ENCODE data around the gene RGS8.

GRCh38 chr1:182704677-182705076 lies 20.3 kb upstream of the RGS8 start:
- TF ChIP-seq POLR2AphosphoS5 (IDR thresholded peaks at IDR 0.05; ENCODE audit: low read depth, low read length) (no peak), TAF1 (IDR thresholded peaks at IDR 0.05; ENCODE audit: borderline replicate concordance, insufficient read depth, low read length) (no peak), SIN3A (IDR thresholded peaks at IDR 0.05; ENCODE audit: borderline replicate concordance, insufficient read depth, low read length) (no peak), FOXP2 (optimal IDR thresholded peaks at IDR 0.05; ENCODE audit: borderline replicate concordance, extremely low read depth, extremely low read length, insufficient read depth) (no peak)
- TF ChIP-seq, protein P1, sequence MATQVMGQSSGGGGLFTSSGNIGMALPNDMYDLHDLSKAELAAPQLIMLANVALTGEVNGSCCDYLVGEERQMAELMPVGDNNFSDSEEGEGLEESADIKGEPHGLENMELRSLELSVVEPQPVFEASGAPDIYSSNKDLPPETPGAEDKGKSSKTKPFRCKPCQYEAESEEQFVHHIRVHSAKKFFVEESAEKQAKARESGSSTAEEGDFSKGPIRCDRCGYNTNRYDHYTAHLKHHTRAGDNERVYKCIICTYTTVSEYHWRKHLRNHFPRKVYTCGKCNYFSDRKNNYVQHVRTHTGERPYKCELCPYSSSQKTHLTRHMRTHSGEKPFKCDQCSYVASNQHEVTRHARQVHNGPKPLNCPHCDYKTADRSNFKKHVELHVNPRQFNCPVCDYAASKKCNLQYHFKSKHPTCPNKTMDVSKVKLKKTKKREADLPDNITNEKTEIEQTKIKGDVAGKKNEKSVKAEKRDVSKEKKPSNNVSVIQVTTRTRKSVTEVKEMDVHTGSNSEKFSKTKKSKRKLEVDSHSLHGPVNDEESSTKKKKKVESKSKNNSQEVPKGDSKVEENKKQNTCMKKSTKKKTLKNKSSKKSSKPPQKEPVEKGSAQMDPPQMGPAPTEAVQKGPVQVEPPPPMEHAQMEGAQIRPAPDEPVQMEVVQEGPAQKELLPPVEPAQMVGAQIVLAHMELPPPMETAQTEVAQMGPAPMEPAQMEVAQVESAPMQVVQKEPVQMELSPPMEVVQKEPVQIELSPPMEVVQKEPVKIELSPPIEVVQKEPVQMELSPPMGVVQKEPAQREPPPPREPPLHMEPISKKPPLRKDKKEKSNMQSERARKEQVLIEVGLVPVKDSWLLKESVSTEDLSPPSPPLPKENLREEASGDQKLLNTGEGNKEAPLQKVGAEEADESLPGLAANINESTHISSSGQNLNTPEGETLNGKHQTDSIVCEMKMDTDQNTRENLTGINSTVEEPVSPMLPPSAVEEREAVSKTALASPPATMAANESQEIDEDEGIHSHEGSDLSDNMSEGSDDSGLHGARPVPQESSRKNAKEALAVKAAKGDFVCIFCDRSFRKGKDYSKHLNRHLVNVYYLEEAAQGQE (IDR thresholded peaks at IDR 0.05; ENCODE audit: insufficient read depth in 1 of 2, low read depth in 2 of 2, low read length in 2 of 2), result no peak

Measured in PFSK-1 (cell line).